ENCODE measurements around the gene PLEKHM2. TPM values are rescaled to one million over a fixed set of nuclear protein-coding genes. Genes with fewer than 3 reads are reported as not detected.

PLEKHM2 gene
- total RNA-seq, 1 experiment from 2014 or later: 45.9 TPM

- H3K9me3 Mint-ChIP-seq: no peaks in the 10 kb centered on the region
- H3K4me1 ChIP-seq (ENCODE audit: insufficient read depth, low read length): no peaks in the 10 kb centered on the region; the same call in 1 of the 2 replicates
- no peaks in the 10 kb centered on the region for H3K23me2 ChIP-seq (ENCODE audit: insufficient read length, low read depth, low read length, poor library complexity, severe bottlenecking)
- no peaks in the 10 kb centered on the region for H3K79me1 ChIP-seq (ENCODE audit: insufficient read depth, low read depth, low read length, poor library complexity, severe bottlenecking)
- no peak overlapping the region for H3K4ac ChIP-seq (ENCODE audit: low read depth, low read length)
- H3K79me2 ChIP-seq (ENCODE audit: insufficient read depth, low read length): no peaks in the 10 kb centered on the region; the same call in 1 of the 2 replicates
- DNase-seq: no peak
- no peak overlapping the region for H3K4me2 ChIP-seq (ENCODE audit: insufficient read depth, insufficient read length, low read length)
- no peak overlapping the region for H3K4me3 Mint-ChIP-seq
- no peak overlapping the region for H3T11ph ChIP-seq (ENCODE audit: low read length)
- no peak overlapping the region for H2BK12ac ChIP-seq (ENCODE audit: insufficient read length, low read depth, low read length)
- H2BK15ac ChIP-seq (ENCODE audit: low read depth, low read length): no peak overlapping the region
- H3K23ac ChIP-seq (ENCODE audit: insufficient read length, low read depth, low read length): no peak overlapping the region
- no peak for TF ChIP-seq CTCF (conservative IDR thresholded peaks at IDR 0.05)
- H4K20me1 ChIP-seq (ENCODE audit: control insufficient read depth, insufficient read depth, insufficient read length): no peaks in the 10 kb centered on the region
- no peak overlapping the region for H3K56ac ChIP-seq (ENCODE audit: insufficient read length, low read depth, low read length)
- H3K14ac ChIP-seq (ENCODE audit: insufficient read depth, low read length): no peak overlapping the region
- no peak overlapping the region for H3K18ac ChIP-seq (ENCODE audit: insufficient read length, low read depth, low read length)
- peaks cover 3% of the 10 kb centered on the region in 2 experiments; a peak in 2 of 4 replicates for H3K4me1 Mint-ChIP-seq
- H3K27ac ChIP-seq (ENCODE audit: insufficient read length, low read depth, low read length): no peak overlapping the region
- H4K91ac ChIP-seq (ENCODE audit: insufficient read length, low read depth, low read length): no peak overlapping the region
- peaks cover 6 to 20% (median 10%) of the 10 kb centered on the region in 3 experiments for H3K36me3 Mint-ChIP-seq (ENCODE audit: insufficient read depth in 1 of 3, low read depth in 3 of 3)
- WGBS (ENCODE audit: extremely low coverage, insufficient read length, low lambda C conversion rate): no CpG with 5 or more reads among the region's 6 CpGs
- H4K5ac ChIP-seq (ENCODE audit: insufficient read length, low read depth, low read length): no peak overlapping the region
- no peak overlapping the region for H2BK5ac ChIP-seq (ENCODE audit: insufficient read length, low read length)
- H2BK20ac ChIP-seq (ENCODE audit: low read depth, low read length, poor library complexity, severe bottlenecking): no peak overlapping the region
- no peak overlapping the region for H3K9ac ChIP-seq (ENCODE audit: extremely low read depth, insufficient read length, low read length)
- peak overlapping the region in 1 of 3 experiments; percentile 50; a peak in 2 of 7 replicates for H3K27ac Mint-ChIP-seq
- no peaks in the 10 kb centered on the region for H3K27me3 Mint-ChIP-seq (ENCODE audit: low read depth)
- H2BK120ac ChIP-seq (ENCODE audit: low read depth, low read length, poor library complexity, severe bottlenecking): no peak overlapping the region
- H2AFZ ChIP-seq (ENCODE audit: low read length): no peak overlapping the region
- H3K27me3 ChIP-seq (ENCODE audit: insufficient read depth, low read length): no peaks in the 10 kb centered on the region
- no peaks in the 10 kb centered on the region for H3K9me3 ChIP-seq (ENCODE audit: control insufficient read depth, low read depth, low read length)
- no peak overlapping the region for H2AK5ac ChIP-seq (ENCODE audit: insufficient read length, low read length)
- no peak overlapping the region for H4K8ac ChIP-seq (replicated peaks; ENCODE audit: insufficient read length, low read depth, low read length)
Measured at GRCh38 chr1:15700508-15700907, 16.4 kb downstream of the PLEKHM2 start.
